Measurements from ENCODE around the gene CNTNAP2. TPM values are rescaled to one million over a fixed set of nuclear protein-coding genes. Genes with fewer than 3 reads are reported as not detected.
"Not testable (repeated sequence)": the region's sequence is repeated elsewhere in the genome, so short reads cannot be mapped to it uniquely, and the experiment has no call there.

CNTNAP2 gene
- total RNA-seq, 1 donor from 2014 or later: 5.4 TPM

- no peaks in the 10 kb centered on the region for H3K4me1 Mint-ChIP-seq (ENCODE audit: unreplicated experiment)
- no peak overlapping the region for H3K27ac Mint-ChIP-seq (ENCODE audit: unreplicated experiment)
- H3K9me3 Mint-ChIP-seq (ENCODE audit: unreplicated experiment): peaks cover 6% of the 10 kb centered on the region
- H3K27me3 Mint-ChIP-seq (ENCODE audit: unreplicated experiment): no peaks in the 10 kb centered on the region
- TF ChIP-seq CTCF (IDR thresholded peaks at IDR 0.05; ENCODE audit: unreplicated experiment): no peak
- DNase-seq (ENCODE audit: low spot score): no peak
- H3K36me3 Mint-ChIP-seq (ENCODE audit: low read depth, unreplicated experiment): no peaks in the 10 kb centered on the region
- no peak overlapping the region for H3K4me3 Mint-ChIP-seq (ENCODE audit: unreplicated experiment)
These were observed 1469.5 kb downstream of the CNTNAP2 start for GRCh38 chr7:147586110-147586509.

GRCh38 chr7:147586526-147586925 lies 1469.9 kb downstream of the CNTNAP2 start:
- H3K4me3 Mint-ChIP-seq (ENCODE audit: unreplicated experiment): no peak overlapping the region
- DNase-seq (ENCODE audit: low spot score): no peak
- no peaks in the 10 kb centered on the region for H3K36me3 Mint-ChIP-seq (ENCODE audit: low read depth, unreplicated experiment)
- TF ChIP-seq CTCF (IDR thresholded peaks at IDR 0.05; ENCODE audit: unreplicated experiment): no peak
- no peak overlapping the region for H3K27ac Mint-ChIP-seq (ENCODE audit: unreplicated experiment)
- peaks cover 10% of the 10 kb centered on the region for H3K9me3 Mint-ChIP-seq (ENCODE audit: unreplicated experiment)
- no peaks in the 10 kb centered on the region for H3K4me1 Mint-ChIP-seq (ENCODE audit: unreplicated experiment)
- H3K27me3 Mint-ChIP-seq (ENCODE audit: unreplicated experiment): no peaks in the 10 kb centered on the region

GRCh38 chr7:147593271-147594057 lies 1476.9 kb downstream of the CNTNAP2 start:
- Mint-ChIP-seq H3K36me3 (ENCODE audit: low read depth, unreplicated experiment) (peaks cover 3% of the 10 kb centered on the region), H3K4me1 (ENCODE audit: unreplicated experiment) (no peaks in the 10 kb centered on the region), H3K9me3 (ENCODE audit: unreplicated experiment) (peaks cover 19% of the 10 kb centered on the region)

GRCh38 chr7:147595042-147595441 lies 1478.4 kb downstream of the CNTNAP2 start:
- no peak overlapping the region for H3K4me3 Mint-ChIP-seq (ENCODE audit: unreplicated experiment)
- H3K9me3 Mint-ChIP-seq (ENCODE audit: unreplicated experiment): peaks cover 19% of the 10 kb centered on the region
- no peak for DNase-seq (ENCODE audit: low spot score)
- no peaks in the 10 kb centered on the region for H3K27me3 Mint-ChIP-seq (ENCODE audit: unreplicated experiment)
- H3K4me1 Mint-ChIP-seq (ENCODE audit: unreplicated experiment): no peaks in the 10 kb centered on the region
- no peak for TF ChIP-seq CTCF (IDR thresholded peaks at IDR 0.05; ENCODE audit: unreplicated experiment)
- H3K27ac Mint-ChIP-seq (ENCODE audit: unreplicated experiment): no peak overlapping the region
- H3K36me3 Mint-ChIP-seq (ENCODE audit: low read depth, unreplicated experiment): peaks cover 3% of the 10 kb centered on the region

More at GRCh38 chr7:147593271-147594057, 1476.9 kb downstream of the CNTNAP2 start:
- Mint-ChIP-seq H3K4me3 (ENCODE audit: unreplicated experiment) (no peak overlapping the region), H3K27ac (ENCODE audit: unreplicated experiment) (no peak overlapping the region), H3K27me3 (ENCODE audit: unreplicated experiment) (no peaks in the 10 kb centered on the region)
- TF ChIP-seq CTCF (IDR thresholded peaks at IDR 0.05; ENCODE audit: unreplicated experiment): no peak
- no peak for DNase-seq (ENCODE audit: low spot score)

- H3K9me3 Mint-ChIP-seq (ENCODE audit: unreplicated experiment); H3K36me3 Mint-ChIP-seq (ENCODE audit: low read depth, unreplicated experiment): not testable (repeated sequence)
- TF ChIP-seq CTCF (IDR thresholded peaks at IDR 0.05; ENCODE audit: unreplicated experiment): peak; percentile 12
These were observed 1482.1 kb downstream of the CNTNAP2 start for GRCh38 chr7:147598687-147599086.

More at GRCh38 chr7:147598687-147599086, 1482.1 kb downstream of the CNTNAP2 start:
- H3K4me1 Mint-ChIP-seq (ENCODE audit: unreplicated experiment); DNase-seq (ENCODE audit: low spot score); H3K4me3 Mint-ChIP-seq (ENCODE audit: unreplicated experiment); H3K27ac Mint-ChIP-seq (ENCODE audit: unreplicated experiment); H3K27me3 Mint-ChIP-seq (ENCODE audit: unreplicated experiment): not testable (repeated sequence)
